Fibroblast of pulmonary artery (primary cell): ENCODE data around the gene WBP4.
A peak's percentile ranks its signal among the peaks of the same experiment; 100 is the strongest.
"Not testable (repeated sequence)": the region's sequence is repeated elsewhere in the genome, so short reads cannot be mapped to it uniquely, and the experiment has no call there.

Experiments used
- DNase-seq: peaks from one replicate; pipeline ENCODE4 v3.0.0-alpha.2; 2010; ENCODE audit warnings: low read depth
- H3K4me3 ChIP-seq: replicated peaks from 2 replicates; pipeline ENCODE4 v1.5.1; 2011; ENCODE audit warnings: low read depth, mild to moderate bottlenecking, control low read depth, low read length, moderate library complexity
- CTCF ChIP-seq: IDR thresholded peaks from 2 replicates; pipeline ENCODE4 v1.5.1; 2011; ENCODE audit warnings: mild to moderate bottlenecking, control low read depth, low read length, inconsistent platforms; ENCODE audit errors: missing control alignments

The WBP4 gene

GRCh38 chr13:41117869-41118268 lies 56.6 kb downstream of the WBP4 start:
- no peak overlapping the region for H3K4me3 ChIP-seq
- DNase-seq, result no peak
- no peak for TF ChIP-seq CTCF

- peak; percentile 11 for DNase-seq
- H3K4me3 ChIP-seq, result no peak overlapping the region
- no peak for TF ChIP-seq CTCF
Observed at GRCh38 chr13:41122838-41123237, 61.5 kb downstream of the WBP4 start.

- no peak overlapping the region for H3K4me3 ChIP-seq
- no peak for DNase-seq
- no peak for TF ChIP-seq CTCF
Observed at GRCh38 chr13:41127701-41128100, 66.4 kb downstream of the WBP4 start.

GRCh38 chr13:41130356-41130755 lies 69.0 kb downstream of the WBP4 start:
- no peak for DNase-seq
- H3K4me3 ChIP-seq, result no peak overlapping the region
- no peak for TF ChIP-seq CTCF

GRCh38 chr13:41131189-41131588 lies 69.9 kb downstream of the WBP4 start:
- not testable (repeated sequence) for H3K4me3 ChIP-seq, DNase-seq

GRCh38 chr13:41131660-41132511 lies 70.6 kb downstream of the WBP4 start:
- peak overlapping the region; percentile 78 for H3K4me3 ChIP-seq
- DNase-seq, result not testable (repeated sequence)

- no peak for TF ChIP-seq CTCF
- peak within 1 kb of the TSS; percentile 78 for H3K4me3 ChIP-seq
- DNase-seq, result peak; percentile 99
Observed at GRCh38 chr13:41132512-41133152, 71.3 kb downstream of the WBP4 start, which contains the start of gene KBTBD6. Gene KBTBD6 (minus strand): TSS chr13:41132802. CDS start chr13:41132511, 291 bp downstream.
